CD14-positive monocyte (primary cell): ENCODE measurements around the gene COL27A1. TPM values are rescaled to one million over a fixed set of nuclear protein-coding genes. Genes with fewer than 3 reads are reported as not detected.

Experiments
- DNase-seq, 3 donors: peaks; one replicate each; pipeline ENCODE4 v3.0.0-alpha.2; 2011 to 2022
- H2AFZ ChIP-seq: 2 replicates; pipeline ENCODE4 v1.6.0; 2012; ENCODE audit warnings: mild to moderate bottlenecking, low read depth, low read length, inconsistent platforms; ENCODE audit not compliant: insufficient read depth, poor library complexity, severe bottlenecking
- H3K27ac ChIP-seq, 2 donors: 1 replicate in 1 of 2; 2 replicates in 1 of 2; pipeline ENCODE4 v1.5.1; 2012 to 2013; ENCODE audit warnings: low read length in 2 of 2, control low read depth in 1 of 2, inconsistent platforms in 1 of 2, low read depth in 1 of 2, mild to moderate bottlenecking in 1 of 2
- H3K27me3 ChIP-seq, 2 donors: one replicate each; pipeline versions ENCODE4 v1.6.0 to v1.6.1; 2011 to 2013; ENCODE audit warnings: low read length in 2 of 2; ENCODE audit not compliant: control insufficient read depth in 2 of 2, insufficient read depth in 2 of 2
- H3K36me3 ChIP-seq, 2 donors: replicated peaks in 1 of 2; 1 replicate in 1 of 2; 2 replicates in 1 of 2; pipeline versions ENCODE4 v1.5.1 to v1.6.1; 2012 to 2013; ENCODE audit warnings: low read length in 2 of 2, control low read depth in 1 of 2, inconsistent platforms in 1 of 2, mild to moderate bottlenecking in 1 of 2; ENCODE audit not compliant: insufficient read depth in 2 of 2, control insufficient read depth in 1 of 2
- H3K4me1 ChIP-seq, 2 donors: 1 replicate in 1 of 2; 2 replicates in 1 of 2; pipeline versions ENCODE4 v1.5.1 to v1.6.1; 2012 to 2013; ENCODE audit warnings: low read length in 2 of 2, control low read depth in 1 of 2, inconsistent platforms in 1 of 2, mild to moderate bottlenecking in 1 of 2, moderate library complexity in 1 of 2; ENCODE audit not compliant: insufficient read depth in 2 of 2, control insufficient read depth in 1 of 2
- H3K4me2 ChIP-seq: replicated peaks from 2 replicates; pipeline ENCODE3; 2012; ENCODE audit warnings: low read length, moderate library complexity, mild to moderate bottlenecking; ENCODE audit not compliant: poor library complexity, severe bottlenecking; ENCODE audit errors: extremely low read depth
- H3K4me3 ChIP-seq, 3 experiments: fragments of 200-600 bp in 1 of 3; sonication (generic) in 1 of 3; replicated peaks in 1 of 3; 1 replicate in 2 of 3; 2 replicates in 1 of 3; pipeline ENCODE4 v1.5.1; 2011 to 2013; ENCODE audit warnings: low read length in 3 of 3, mild to moderate bottlenecking in 3 of 3, control low read depth in 2 of 3, low read depth in 2 of 3, inconsistent platforms in 1 of 3, moderate library complexity in 1 of 3
- H3K79me2 ChIP-seq: 2 replicates; pipeline ENCODE4 v1.6.0; 2012; ENCODE audit warnings: mild to moderate bottlenecking, control low read depth, inconsistent platforms, low read length, moderate library complexity; ENCODE audit not compliant: insufficient read depth
- H3K9ac ChIP-seq: 2 replicates; pipeline ENCODE4 v1.6.0; 2017; ENCODE audit warnings: low read length, mild to moderate bottlenecking; ENCODE audit not compliant: insufficient read depth, poor library complexity, severe bottlenecking
- H3K9me3 ChIP-seq, 2 donors: replicated peaks in 1 of 2; 1 replicate in 1 of 2; 2 replicates in 1 of 2; pipeline versions ENCODE4 v1.5.1 to v1.6.1; 2012 to 2013; ENCODE audit warnings: low read length in 2 of 2, control low read depth in 1 of 2; ENCODE audit not compliant: control insufficient read depth in 1 of 2, insufficient read depth in 1 of 2
- H4K20me1 ChIP-seq: 2 replicates; pipeline ENCODE4 v1.6.0; 2012; ENCODE audit warnings: mild to moderate bottlenecking, low read length, control low read depth, moderate library complexity; ENCODE audit not compliant: insufficient read depth
- H3K27ac Mint-ChIP-seq, 7 donors: one replicate each; pipeline ENCODE4 v1.8.0; 2020; ENCODE audit warnings: mild to moderate bottlenecking in 7 of 7, mixed read lengths in 7 of 7, moderate library complexity in 6 of 7, inconsistent platforms in 2 of 7
- H3K27me3 Mint-ChIP-seq, 3 donors: one replicate each; pipeline ENCODE4 v1.8.0; 2021 to 2022; ENCODE audit warnings: low read depth in 3 of 3, mild to moderate bottlenecking in 3 of 3, mixed read lengths in 3 of 3, moderate library complexity in 3 of 3, inconsistent platforms in 1 of 3
- H3K36me3 Mint-ChIP-seq, 2 donors: one replicate each; pipeline ENCODE4 v1.8.0; 2020; ENCODE audit warnings: mixed read lengths in 2 of 2, inconsistent platforms in 1 of 2, mild to moderate bottlenecking in 1 of 2
- H3K4me1 Mint-ChIP-seq: one replicate; pipeline ENCODE4 v1.8.0; 2020; ENCODE audit warnings: mild to moderate bottlenecking, mixed read lengths
- H3K4me3 Mint-ChIP-seq, 2 donors: one replicate each; pipeline ENCODE4 v1.8.0; 2020; ENCODE audit warnings: mild to moderate bottlenecking in 2 of 2, mixed read lengths in 2 of 2, moderate library complexity in 1 of 2
- H3K9me3 Mint-ChIP-seq, 7 donors: one replicate each; pipeline ENCODE4 v1.8.0; 2020 to 2022; ENCODE audit warnings: mixed read lengths in 7 of 7, mild to moderate bottlenecking in 6 of 7, moderate library complexity in 6 of 7, inconsistent platforms in 2 of 7
- WGBS: methylation state at CpG from one replicate; pipeline ENCODE4 v1.1.5; 2013; ENCODE audit warnings: missing lambda C conversion rate; ENCODE audit not compliant: insufficient coverage; 5-methylcytosine and 5-hydroxymethylcytosine counted together
- intact Hi-C, 2 donors: fragments of 100-400 bp; cut with micrococcal nuclease; formaldehyde crosslinking; loops; one replicate each; pipeline versions ENCODE4 v1.15.0 to v1.15.1; 2023
- polyA plus RNA-seq, 3 donors: library from polyadenylated mRNA; depleted of rRNA in 1 of 3; unstranded in 2 of 3; stranded (reverse) in 1 of 3; fragments of 300-500 nt in 2 of 3; fragments of >200 nt in 1 of 3; fragmentation: Illumina TruSeq in 2 of 3; gene quantifications; 1 replicate in 2 of 3; 2 replicates in 1 of 3; pipeline ENCODE4 v1.2.3, GENCODE V29; 2012 to 2021
- TF ChIP-seq, protein P1 (sequence below): fragments of 200-600 bp; IDR thresholded peaks from one replicate; pipeline ENCODE4 v1.8.0; 2022; ENCODE audit warnings: antibody characterized with exemption, mild to moderate bottlenecking

Gene COL27A1
- polyA plus RNA-seq, 3 donors, result 0.03 TPM; not detected in 2

DNA sequence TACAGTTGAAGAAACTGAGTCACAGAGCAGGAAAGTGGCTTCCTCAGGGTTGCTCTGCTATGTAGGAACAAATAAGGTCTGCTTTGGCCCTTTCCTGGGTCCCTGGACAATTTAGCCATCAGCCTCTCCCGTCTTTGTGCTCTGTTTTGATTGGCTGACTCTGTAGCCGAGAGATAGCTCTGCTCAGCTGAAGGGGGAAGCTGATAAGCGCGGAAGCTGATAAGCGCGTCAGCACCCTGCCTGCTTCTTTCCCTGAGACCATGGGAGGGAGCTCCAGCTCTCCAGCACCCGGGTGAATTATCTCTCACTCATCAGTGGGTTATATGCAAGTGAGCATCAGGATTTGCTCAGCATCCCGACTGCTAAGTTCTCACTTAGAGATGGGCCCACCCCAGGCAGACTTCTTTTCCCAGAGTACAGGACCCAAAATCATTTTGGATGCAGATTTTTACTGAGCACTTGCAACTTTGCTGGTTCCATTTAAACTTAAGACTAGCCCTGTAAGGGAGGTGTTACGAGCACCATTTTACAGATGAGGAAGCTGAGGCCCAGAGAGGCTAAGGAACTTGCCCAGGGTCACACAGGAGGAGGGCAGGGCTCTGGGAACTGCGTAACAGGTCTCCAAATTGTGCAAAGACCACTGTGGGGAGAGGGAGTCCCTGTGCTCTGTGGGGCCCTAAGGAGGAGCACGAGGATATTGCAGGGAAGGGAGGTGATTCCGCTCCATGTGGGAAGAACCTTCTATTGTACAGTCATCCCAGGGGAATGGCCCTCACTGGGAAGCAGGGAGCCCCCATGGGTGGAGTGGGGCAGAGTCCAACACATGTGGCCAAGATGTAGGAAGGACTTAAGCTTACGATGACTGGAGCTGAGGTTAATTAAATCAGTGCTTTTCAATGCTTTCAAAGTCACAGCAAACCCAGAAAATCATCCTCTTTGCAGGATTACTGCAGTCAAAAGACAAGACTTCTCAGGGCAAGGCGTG is 83.8 kb downstream of the COL27A1 start:
- Histone ChIP-seq H3K79me2 (no peaks in the 10 kb centered on the region), H3K36me3 (no peaks in the 10 kb centered on the region), H3K9ac (no peak overlapping the region), H4K20me1 (no peaks in the 10 kb centered on the region), H3K4me2 (no peak overlapping the region), H3K27ac (no peak overlapping the region), H2AFZ (no peak overlapping the region), H3K27me3 (no peaks in the 10 kb centered on the region), H3K9me3 (no peaks in the 10 kb centered on the region), H3K4me1 (no peaks in the 10 kb centered on the region), H3K4me3 (no peak overlapping the region)
- DNase-seq, result no peak
- TF ChIP-seq, protein P1, sequence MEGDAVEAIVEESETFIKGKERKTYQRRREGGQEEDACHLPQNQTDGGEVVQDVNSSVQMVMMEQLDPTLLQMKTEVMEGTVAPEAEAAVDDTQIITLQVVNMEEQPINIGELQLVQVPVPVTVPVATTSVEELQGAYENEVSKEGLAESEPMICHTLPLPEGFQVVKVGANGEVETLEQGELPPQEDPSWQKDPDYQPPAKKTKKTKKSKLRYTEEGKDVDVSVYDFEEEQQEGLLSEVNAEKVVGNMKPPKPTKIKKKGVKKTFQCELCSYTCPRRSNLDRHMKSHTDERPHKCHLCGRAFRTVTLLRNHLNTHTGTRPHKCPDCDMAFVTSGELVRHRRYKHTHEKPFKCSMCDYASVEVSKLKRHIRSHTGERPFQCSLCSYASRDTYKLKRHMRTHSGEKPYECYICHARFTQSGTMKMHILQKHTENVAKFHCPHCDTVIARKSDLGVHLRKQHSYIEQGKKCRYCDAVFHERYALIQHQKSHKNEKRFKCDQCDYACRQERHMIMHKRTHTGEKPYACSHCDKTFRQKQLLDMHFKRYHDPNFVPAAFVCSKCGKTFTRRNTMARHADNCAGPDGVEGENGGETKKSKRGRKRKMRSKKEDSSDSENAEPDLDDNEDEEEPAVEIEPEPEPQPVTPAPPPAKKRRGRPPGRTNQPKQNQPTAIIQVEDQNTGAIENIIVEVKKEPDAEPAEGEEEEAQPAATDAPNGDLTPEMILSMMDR, result no peak
- Mint-ChIP-seq H3K9me3 (no peaks in the 10 kb centered on the region), H3K4me1 (peaks cover 4% of the 10 kb centered on the region), H3K27ac (peak overlapping the region in 1 of 7 donors; percentile 24), H3K36me3 (no peaks in the 10 kb centered on the region), H3K27me3 (peaks cover 7 to 10% (median 7%) of the 10 kb centered on the region in 3 donors), H3K4me3 (no peak overlapping the region)
- intact Hi-C loops, result no loop called here
- 50% methylated on average over 11 of the region's 14 CpGs for WGBS

DNA sequence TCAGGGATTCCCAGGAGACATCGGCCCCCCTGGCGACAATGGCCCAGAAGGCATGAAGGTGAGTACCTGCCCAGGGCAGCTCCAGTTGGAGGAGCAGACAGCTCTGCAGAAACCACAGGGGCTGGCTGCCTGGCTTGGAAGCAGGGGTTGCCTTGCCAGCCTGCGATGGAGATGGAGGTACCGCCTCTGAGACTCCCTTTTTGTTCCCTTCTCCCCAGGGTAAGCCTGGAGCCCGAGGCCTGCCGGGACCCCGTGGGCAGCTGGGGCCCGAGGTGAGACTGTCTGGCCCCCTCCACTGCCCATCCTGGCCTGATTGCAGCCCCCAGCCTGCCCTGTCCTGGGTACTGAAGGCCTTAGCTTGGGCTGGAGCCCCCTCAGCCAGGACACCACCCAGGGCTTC is 84.9 kb downstream of the COL27A1 start:
- no peak overlapping the region for H3K27ac Mint-ChIP-seq
- Histone ChIP-seq H3K36me3 (no peaks in the 10 kb centered on the region), H3K27me3 (no peaks in the 10 kb centered on the region), H3K4me3 (no peak overlapping the region), H3K27ac (no peak overlapping the region), H2AFZ (no peak overlapping the region), H3K4me2 (no peak overlapping the region), H3K4me1 (no peaks in the 10 kb centered on the region), H3K79me2 (no peaks in the 10 kb centered on the region), H4K20me1 (no peaks in the 10 kb centered on the region), H3K9ac (no peak overlapping the region), H3K9me3 (no peaks in the 10 kb centered on the region)
- DNase-seq, result no peak
- peaks cover 7 to 12% (median 7%) of the 10 kb centered on the region in 3 donors for H3K27me3 Mint-ChIP-seq
- intact Hi-C loops, result no loop called here
- no peaks in the 10 kb centered on the region for H3K36me3 Mint-ChIP-seq
- TF ChIP-seq, protein P1, result no peak
- 98% methylated on average over 6 of the region's 8 CpGs for whole genome bisulfite sequencing
- peaks cover 1% of the 10 kb centered on the region for H3K4me1 Mint-ChIP-seq
- H3K4me3 Mint-ChIP-seq, result no peak overlapping the region
- no peaks in the 10 kb centered on the region for H3K9me3 Mint-ChIP-seq
